ENCODE measurements around the gene RNF168.
"Not testable (repeated sequence)": the region's sequence is repeated elsewhere in the genome, so short reads cannot be mapped to it uniquely, and the experiment has no call there.

RNF168 gene

DNA sequence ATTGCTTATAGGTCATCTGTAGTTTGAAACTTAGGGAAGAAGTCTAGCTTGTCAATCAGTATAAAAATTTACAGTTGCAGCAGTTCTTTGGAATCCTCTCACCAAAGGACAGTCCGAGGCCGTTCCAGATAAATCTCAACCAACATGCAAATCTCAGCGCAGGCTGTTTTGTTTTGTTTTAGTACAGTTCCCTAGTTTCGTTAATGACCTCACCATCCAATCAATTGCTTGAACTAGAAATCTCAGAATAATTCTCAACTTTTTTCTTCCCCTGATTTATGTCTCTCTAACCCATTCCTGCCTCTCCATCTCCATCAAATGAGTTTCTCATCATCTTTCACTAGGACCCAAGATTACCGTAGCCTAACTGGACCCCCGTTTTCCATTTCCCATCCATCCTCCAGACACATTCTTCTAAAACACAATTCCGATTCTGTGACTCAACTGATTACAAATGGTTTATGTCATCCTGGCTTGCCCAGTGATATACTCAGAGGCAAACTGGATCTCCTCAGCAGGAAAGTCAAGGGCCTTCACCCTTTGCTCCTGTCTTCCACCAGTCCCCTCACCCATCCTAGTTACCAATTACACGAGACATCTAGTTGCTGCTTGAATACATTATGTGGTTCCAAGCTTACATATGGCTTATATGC is 10.3 kb upstream of the RNF168 start:
- no peak for TF ChIP-seq ZFX (IDR thresholded peaks at IDR 0.05)
- TF ChIP-seq, protein P1, sequence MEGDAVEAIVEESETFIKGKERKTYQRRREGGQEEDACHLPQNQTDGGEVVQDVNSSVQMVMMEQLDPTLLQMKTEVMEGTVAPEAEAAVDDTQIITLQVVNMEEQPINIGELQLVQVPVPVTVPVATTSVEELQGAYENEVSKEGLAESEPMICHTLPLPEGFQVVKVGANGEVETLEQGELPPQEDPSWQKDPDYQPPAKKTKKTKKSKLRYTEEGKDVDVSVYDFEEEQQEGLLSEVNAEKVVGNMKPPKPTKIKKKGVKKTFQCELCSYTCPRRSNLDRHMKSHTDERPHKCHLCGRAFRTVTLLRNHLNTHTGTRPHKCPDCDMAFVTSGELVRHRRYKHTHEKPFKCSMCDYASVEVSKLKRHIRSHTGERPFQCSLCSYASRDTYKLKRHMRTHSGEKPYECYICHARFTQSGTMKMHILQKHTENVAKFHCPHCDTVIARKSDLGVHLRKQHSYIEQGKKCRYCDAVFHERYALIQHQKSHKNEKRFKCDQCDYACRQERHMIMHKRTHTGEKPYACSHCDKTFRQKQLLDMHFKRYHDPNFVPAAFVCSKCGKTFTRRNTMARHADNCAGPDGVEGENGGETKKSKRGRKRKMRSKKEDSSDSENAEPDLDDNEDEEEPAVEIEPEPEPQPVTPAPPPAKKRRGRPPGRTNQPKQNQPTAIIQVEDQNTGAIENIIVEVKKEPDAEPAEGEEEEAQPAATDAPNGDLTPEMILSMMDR (conservative IDR thresholded peaks at IDR 0.05) = no peak
- no peak overlapping the region for H3K27ac ChIP-seq

DNA sequence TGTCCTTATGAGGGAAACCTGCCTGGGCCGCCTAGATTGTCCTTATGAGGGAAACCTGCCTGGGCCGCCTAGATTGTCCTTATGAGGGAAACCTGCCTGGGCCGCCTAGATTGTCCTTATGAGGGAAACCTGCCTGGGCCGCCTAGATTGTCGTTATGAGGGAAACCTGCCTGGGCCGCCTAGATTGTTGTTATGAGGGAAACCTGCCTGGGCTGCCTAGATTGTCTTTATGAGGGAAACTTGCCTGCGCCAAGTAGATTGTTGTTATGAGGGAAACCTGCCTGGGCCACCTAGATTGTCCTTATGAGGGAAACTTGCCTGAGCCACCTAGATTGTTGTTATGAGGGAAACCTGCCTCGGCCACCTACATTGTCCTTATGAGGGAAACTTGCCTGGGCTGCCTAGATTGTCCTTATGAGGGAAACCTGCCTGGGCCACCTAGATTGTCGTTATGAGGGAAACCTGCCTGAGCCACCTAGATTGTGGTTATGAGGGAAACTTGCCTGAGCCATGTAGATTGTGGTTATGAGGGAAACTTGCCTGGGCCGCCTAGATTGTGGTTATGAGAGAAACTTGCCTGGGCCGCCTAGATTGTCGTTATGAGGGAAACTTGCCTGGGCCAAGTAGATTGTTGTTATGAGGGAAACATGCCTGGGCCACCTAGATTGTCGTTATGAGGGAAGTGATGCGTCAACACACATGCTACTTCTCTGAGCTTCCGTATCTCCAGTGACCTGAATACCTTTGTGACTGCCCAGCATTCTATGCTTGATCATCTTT is 8.3 kb upstream of the RNF168 start:
- H3K27ac ChIP-seq = not testable (repeated sequence)

DNA sequence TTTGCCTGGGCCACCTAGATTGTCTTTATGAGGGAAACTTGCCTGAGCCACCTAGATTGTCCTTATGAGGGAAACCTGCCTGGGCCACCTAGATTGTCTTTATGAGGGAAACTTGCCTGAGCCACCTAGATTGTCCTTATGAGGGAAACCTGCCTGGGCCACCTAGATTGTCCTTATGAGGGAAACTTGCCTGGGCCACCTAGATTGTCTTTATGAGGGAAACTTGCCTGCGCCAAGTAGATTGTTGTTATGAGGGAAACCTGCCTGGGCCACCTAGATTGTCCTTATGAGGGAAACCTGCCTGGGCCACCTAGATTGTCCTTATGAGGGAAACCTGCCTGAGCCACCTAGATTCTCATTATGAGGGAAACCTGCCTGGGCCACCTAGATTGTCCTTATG is 7.5 kb upstream of the RNF168 start:
- not testable (repeated sequence) for H3K27ac ChIP-seq

DNA sequence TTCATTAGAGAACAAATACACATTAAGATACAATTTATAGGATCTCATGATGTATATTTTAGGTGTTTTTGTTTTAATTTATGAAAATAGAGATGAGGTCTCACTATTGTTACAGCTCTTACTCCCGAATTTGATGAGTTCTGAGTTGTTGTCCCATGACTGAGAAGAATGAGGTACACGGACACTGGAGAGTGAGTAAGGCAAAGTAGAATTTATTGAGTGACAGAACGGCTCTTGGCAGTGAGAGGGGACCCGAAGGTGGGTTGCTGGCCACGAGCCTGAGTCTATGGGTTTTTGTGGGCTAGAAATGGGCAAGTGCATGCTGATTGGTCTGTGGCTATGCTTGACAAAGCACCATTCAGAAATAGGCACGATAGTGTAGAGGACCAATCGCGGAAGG is 3.1 kb upstream of the RNF168 start:
- no peak overlapping the region for H3K27ac ChIP-seq
- TF ChIP-seq ZFX (IDR thresholded peaks at IDR 0.05) = no peak
- TF ChIP-seq, protein P1 (conservative IDR thresholded peaks at IDR 0.05) = no peak

DNA sequence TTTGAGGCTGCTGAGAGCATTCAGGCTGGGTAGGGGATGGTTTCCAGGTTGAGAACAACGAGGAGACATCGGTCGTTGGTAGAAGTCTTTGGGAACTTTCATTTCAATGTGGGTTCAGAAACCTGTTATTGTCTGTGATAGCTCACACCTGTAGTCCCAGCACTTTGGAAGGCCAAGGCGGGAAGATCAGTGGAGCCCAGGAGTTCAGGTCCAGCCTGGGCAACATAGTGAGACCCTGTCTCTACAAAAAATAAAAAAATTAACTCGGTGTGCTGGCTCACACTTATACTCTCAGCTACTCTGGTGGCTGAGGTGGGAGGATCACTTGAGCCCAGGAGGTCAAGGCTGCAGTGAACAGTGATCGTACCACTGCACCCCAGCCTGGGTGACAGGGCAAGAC is 988 bp upstream of the RNF168 start:
- H3K27ac ChIP-seq = peak overlapping the region; percentile 93; the same call in 1 of the 2 replicates
- TF ChIP-seq, protein P1 (conservative IDR thresholded peaks at IDR 0.05) = no peak
- no peak for TF ChIP-seq ZFX (IDR thresholded peaks at IDR 0.05)

DNA sequence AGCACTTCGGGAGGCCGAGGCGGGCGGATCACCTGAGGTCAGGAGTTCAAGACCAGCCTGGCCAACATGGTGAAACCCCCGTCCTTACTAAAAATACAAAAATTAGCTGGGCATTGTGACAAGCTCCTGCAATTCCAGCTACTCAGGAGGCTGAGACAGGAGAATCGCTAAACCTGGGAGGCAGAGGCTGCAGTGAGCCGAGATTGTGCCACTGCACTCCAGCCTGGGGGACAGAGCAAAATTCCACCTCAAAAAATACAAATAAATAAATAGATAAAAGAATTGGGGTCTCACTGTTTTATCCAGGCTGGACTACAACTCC is 470 bp upstream of the RNF168 start:
- H3K27ac ChIP-seq = peak overlapping the region; percentile 93

DNA sequence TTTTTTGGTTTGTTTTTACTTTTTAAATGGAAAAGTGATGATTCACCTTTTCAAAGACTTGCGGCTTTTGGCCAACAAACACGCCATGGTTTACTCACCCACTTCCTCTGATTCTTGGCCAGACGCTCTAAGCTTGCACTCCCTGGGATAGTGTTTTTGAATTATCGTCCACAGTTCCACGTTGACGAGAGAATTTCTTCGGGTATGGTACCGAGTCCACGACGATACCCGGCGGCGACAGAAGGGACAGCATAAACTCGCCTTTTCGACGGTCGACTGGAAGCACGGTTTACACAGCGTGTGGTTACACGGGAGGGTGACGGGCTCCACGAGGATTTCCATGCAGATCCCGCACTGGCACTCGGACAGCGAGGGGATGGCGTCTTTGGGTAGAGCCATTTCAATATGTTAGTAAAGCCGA is 783 bp downstream of the RNF168 start:
- no peak for TF ChIP-seq ZFX (IDR thresholded peaks at IDR 0.05)
- TF ChIP-seq, protein P1 (conservative IDR thresholded peaks at IDR 0.05) = no peak
- H3K27ac ChIP-seq = peak overlapping the region; percentile 93

DNA sequence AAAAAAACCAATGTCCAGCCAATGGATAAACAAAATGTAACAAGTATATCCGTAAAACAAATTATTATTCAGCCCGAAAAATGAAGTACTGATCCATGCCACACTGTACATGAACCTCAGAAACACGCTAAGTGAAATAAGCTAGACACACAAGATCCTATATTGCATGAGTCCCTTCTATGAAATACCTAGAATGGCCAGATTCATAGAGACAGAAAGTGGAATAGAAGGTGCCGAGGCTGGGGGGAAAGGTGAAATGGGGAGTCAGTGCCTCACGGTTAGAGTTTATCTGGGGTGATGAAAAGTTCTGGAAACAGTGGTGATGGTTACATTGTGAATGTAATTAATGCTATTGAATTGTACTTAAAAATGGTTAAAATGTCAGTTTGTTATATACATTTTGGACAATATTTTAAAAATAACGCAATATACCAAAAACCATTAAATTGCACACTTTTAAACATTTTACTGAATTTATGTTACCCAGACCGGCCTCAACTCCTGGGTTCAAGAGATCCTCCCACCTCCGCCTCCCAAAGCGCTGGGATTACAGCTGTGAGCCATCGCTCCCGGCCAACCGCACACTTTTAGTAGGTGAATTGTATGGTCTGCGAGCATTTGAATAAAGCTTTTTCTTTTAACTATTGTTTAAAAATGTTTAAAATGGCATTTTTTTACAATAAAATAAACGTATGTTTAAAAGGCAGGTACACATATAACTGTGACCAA is 2.1 kb downstream of the RNF168 start:
- H3K27ac ChIP-seq = peak overlapping the region; percentile 93
- TF ChIP-seq, protein P1 (conservative IDR thresholded peaks at IDR 0.05) = no peak
- no peak for TF ChIP-seq ZFX (IDR thresholded peaks at IDR 0.05)

All from C4-2B (cell line).